NCI-H510A (cell line): Measurements from ENCODE around the gene LARP4B.

ENCODE experiments used
- DNase-seq: peaks from one replicate; lab custom pipeline; 2025; lab: John Stamatoyannopoulos, UW

The LARP4B gene

GRCh38 chr10:866577-866941 lies 64.9 kb downstream of the LARP4B start:
- DNase-seq: no peak

- no peak for DNase-seq
Measured at GRCh38 chr10:865924-866576, 65.5 kb downstream of the LARP4B start.

DNA sequence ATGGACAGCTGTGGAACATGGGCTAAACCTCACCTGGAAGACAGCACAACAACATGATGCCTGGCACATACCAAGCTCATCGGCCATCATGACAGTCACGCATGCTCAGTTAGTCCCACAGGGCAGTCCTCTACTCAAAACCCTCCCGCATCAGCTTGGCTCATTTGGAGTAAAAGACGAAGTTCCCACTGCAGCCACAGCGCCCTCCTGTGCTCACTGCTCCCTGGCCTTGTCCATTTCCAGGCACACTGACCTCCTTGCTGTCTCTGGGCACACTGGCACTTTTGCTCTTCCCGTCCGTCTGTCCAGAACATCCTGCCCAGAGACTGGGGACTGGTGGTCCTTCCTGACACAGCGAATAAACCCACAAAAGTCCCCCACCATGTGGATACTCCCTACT lies 66.2 kb downstream of the LARP4B start:
- DNase-seq: no peak

- no peak for DNase-seq
Measured at GRCh38 chr10:860519-860918, 71.0 kb downstream of the LARP4B start.

DNA sequence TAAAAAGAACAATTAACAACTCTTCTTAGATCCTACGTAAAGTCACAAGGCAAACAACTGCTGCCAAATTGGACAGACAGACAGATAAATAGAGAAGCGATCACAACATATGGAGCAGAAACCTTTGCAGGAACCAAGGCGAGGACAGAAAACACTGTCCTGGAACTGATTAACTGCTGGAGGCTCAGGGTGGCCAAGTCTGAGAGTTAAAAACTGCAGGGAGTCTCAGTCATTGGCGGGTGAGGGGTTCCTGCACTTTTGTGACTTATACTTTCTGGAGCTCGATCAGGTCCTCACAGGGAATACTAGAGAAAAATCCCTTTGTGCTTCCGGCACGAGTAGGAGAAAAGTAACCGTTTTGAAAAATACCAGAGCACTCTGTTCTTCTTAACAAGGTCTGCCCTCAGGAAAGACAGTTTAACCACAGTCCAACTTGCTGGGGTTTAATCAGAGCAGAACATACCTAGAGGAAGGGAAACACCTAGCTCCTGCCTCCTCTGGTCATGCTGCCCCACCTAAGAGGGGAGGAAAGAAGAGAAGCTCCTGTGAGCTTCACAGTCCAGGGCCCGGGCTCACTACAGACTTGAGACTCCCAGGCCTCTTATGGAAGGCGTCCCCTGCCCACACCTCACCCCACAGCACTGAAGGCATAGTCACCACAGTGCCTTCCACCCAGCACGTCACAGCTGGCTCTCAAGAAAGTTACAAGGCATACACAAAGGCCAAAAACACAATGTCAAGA lies 74.9 kb downstream of the LARP4B start:
- DNase-seq: no peak

GRCh38 chr10:855671-856070 lies 75.8 kb downstream of the LARP4B start:
- no peak for DNase-seq

DNA sequence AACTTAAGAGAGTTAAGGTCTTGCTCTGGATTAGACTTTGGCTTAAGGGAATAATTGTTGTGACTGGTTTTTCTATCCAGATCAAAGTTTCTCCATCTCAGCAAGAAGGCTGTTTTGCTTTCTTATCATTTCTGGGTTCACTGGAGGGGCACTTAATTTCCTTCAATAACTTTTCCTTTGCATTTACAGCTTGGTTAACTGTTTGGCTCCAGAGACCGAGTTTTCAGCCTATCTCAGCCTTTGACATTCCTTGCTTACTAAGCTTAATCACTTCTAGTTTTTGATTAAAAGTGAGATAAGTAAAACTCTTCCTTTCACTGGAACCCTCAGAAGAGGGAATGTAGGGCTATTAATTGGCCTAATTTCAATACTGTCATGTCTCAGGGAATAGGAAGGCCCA lies 76.4 kb downstream of the LARP4B start:
- DNase-seq: no peak

- no peak for DNase-seq
Measured at GRCh38 chr10:853017-853416, 78.5 kb downstream of the LARP4B start.

- DNase-seq: no peak
Measured at GRCh38 chr10:852386-852785, 79.1 kb downstream of the LARP4B start.

GRCh38 chr10:851901-852300 lies 79.6 kb downstream of the LARP4B start:
- no peak for DNase-seq

GRCh38 chr10:850093-850492 lies 81.4 kb downstream of the LARP4B start:
- DNase-seq: no peak

DNA sequence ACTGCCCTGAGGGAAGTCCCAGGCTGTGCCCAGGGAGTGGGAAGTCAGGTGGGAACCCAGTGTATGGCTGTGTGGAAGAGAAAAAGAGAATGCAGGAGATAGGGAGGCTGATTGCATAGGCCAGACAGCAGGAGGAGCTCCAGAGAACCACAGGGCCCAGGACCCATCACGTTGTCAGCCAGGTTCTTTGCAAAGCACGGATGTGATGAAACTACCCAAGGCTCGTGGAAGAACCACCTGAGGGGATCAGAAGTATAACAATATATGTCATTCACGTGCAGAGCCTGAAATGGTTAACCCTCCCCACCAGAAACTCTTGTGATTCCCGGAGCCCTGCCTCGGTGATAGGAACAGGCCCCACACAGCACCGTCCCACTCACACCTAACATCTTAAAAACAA lies 83.6 kb downstream of the LARP4B start:
- no peak for DNase-seq

- DNase-seq: no peak
Measured at GRCh38 chr10:846126-846685, 85.3 kb downstream of the LARP4B start.

DNA sequence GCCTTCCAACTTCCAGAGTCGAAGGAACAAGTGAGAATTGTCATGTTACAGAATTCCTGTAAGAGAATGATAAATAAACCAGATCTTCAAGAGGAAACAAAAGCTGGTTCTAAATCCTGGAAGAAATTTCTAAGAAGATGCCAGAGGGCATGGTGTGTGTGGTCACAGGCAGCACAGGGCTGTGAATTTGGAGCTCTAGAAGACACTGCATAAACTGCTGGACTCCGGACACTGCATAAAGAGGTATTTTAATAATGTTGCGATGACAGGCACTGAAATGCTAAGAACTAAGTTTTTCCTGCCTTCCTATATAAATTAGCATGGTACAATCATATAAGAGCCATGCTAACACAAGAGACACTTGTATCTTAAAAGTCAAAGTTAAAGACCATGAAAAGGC lies 86.0 kb downstream of the LARP4B start:
- DNase-seq: no peak

- DNase-seq: no peak
Measured at GRCh38 chr10:844552-844951, 87.0 kb downstream of the LARP4B start.

GRCh38 chr10:843703-844102 lies 87.8 kb downstream of the LARP4B start:
- no peak for DNase-seq

- no peak for DNase-seq
Measured at GRCh38 chr10:842795-843194, 88.7 kb downstream of the LARP4B start.

GRCh38 chr10:841535-841934 lies 90.0 kb downstream of the LARP4B start:
- DNase-seq: no peak

GRCh38 chr10:839550-840205 lies 91.8 kb downstream of the LARP4B start:
- no peak for DNase-seq

GRCh38 chr10:836782-837181 lies 94.7 kb downstream of the LARP4B start:
- no peak for DNase-seq

- DNase-seq: no peak
Measured at GRCh38 chr10:834493-834892, 97.0 kb downstream of the LARP4B start.

DNA sequence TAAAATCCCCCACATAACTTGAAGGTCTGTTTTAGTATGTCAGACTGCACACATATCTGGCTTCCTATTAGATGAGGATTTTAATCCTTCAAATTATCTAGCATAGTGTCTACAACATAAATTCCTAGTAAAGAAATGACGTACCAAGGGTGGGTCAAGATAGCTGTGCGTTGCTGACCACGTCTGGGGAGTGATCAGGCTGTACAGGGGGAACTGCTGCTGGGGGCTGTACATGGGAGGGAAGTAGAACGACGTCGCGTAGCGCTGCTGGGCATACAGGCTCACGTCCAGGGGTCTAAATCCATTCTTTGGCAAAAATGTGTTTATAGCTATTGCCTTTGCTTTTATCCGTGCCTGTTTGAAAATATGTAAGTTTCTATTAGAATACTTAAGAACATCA lies 102.3 kb downstream of the LARP4B start:
- no peak for DNase-seq

- DNase-seq: no peak
Measured at GRCh38 chr10:828191-828590, 103.3 kb downstream of the LARP4B start.
